Mucosa of descending colon (tissue), 3 donors: ENCODE measurements around the gene SPINK7. TPM values are rescaled to one million over a fixed set of nuclear protein-coding genes. Genes with fewer than 3 reads are reported as not detected.
"Not testable (repeated sequence)": the region's sequence is repeated elsewhere in the genome, so short reads cannot be mapped to it uniquely, and the experiment has no call there.

Experiments used
- ATAC-seq: fragments of 200-7000 bp; cut with Tn5 transposase; one replicate; pipeline ENCODE4 v1.9.1; 2020; ENCODE audit warnings: mild to moderate bottlenecking, moderate library complexity
- DNase-seq, 3 donors: peaks; one replicate each; pipeline ENCODE4 v3.0.0-alpha.2; 2020
- H3K36me3 ChIP-seq: fragments of 200-600 bp; one replicate; pipeline ENCODE4 v1.8.0; 2021; ENCODE audit warnings: low read depth, mild to moderate bottlenecking
- H3K4me1 ChIP-seq: fragments of 200-600 bp; one replicate; pipeline ENCODE4 v1.8.0; 2021; ENCODE audit warnings: low read depth, mild to moderate bottlenecking
- H3K4me3 ChIP-seq: fragments of 200-600 bp; one replicate; pipeline ENCODE4 v1.8.0; 2021; ENCODE audit warnings: mild to moderate bottlenecking
- H3K9me3 ChIP-seq: fragments of 200-600 bp; one replicate; pipeline ENCODE4 v1.8.0; 2021; ENCODE audit warnings: mild to moderate bottlenecking
- intact Hi-C, 2 donors: fragments of 100-400 bp; cut with DNase I in 1 of 2; cut with micrococcal nuclease in 1 of 2; formaldehyde crosslinking; loops; one replicate each; pipeline versions ENCODE4 v1.11.0 to v1.11.1; 2022; cut with DNase I, micrococcal nuclease
- total RNA-seq, 3 donors: library from RNA; stranded (reverse); fragmentation: NEBNext Ultra II Directional in 2 of 3; extraction: Animal tissue kit (Norgen Biotek cat#: 25700) in 2 of 3; gene quantifications; one replicate each; pipeline versions ENCODE4 v1.2.1 to v1.2.4, GENCODE V29; 2021 to 2023
- TF ChIP-seq, protein P1 (sequence below): fragments of 200-600 bp; IDR thresholded peaks from one replicate; pipeline ENCODE4 v1.8.0; 2022; ENCODE audit warnings: antibody characterized with exemption, mild to moderate bottlenecking
- donor health status: DM: no; HTN: no; CAD: no; lungs with moderate emphysema.
- donor health status: DM: no; HTN: no; CAD: no.
- donor health status: DM: no; HTN: yes; CAD: no.

The SPINK7 gene
- total RNA-seq, 3 donors from 2014 or later, result not detected

DNA sequence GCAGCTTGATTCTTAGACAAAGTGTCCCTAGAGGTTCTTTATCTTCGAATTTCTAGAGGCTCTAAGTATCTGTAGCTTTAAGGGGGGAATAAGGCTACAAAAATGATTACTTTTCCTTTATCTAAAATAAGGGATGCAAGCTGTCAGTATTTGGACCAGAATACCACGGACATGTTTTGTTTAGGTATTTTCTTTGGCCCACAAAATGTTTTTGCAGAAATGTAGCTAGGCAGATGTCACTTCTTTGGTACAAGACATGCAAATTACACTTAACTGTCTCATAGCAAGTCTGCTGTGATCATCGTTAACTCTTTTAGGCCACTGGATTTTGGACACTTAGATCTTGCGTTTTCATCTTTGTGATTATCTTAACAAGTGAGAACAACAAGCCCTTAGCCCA, 2.5 kb downstream of the SPINK7 start:
- TF ChIP-seq, protein P1, sequence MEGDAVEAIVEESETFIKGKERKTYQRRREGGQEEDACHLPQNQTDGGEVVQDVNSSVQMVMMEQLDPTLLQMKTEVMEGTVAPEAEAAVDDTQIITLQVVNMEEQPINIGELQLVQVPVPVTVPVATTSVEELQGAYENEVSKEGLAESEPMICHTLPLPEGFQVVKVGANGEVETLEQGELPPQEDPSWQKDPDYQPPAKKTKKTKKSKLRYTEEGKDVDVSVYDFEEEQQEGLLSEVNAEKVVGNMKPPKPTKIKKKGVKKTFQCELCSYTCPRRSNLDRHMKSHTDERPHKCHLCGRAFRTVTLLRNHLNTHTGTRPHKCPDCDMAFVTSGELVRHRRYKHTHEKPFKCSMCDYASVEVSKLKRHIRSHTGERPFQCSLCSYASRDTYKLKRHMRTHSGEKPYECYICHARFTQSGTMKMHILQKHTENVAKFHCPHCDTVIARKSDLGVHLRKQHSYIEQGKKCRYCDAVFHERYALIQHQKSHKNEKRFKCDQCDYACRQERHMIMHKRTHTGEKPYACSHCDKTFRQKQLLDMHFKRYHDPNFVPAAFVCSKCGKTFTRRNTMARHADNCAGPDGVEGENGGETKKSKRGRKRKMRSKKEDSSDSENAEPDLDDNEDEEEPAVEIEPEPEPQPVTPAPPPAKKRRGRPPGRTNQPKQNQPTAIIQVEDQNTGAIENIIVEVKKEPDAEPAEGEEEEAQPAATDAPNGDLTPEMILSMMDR, result no peak
- Histone ChIP-seq H3K4me3 (no peak overlapping the region), H3K9me3 (no peaks in the 10 kb centered on the region), H3K36me3 (no peaks in the 10 kb centered on the region), H3K4me1 (no peaks in the 10 kb centered on the region)
- DNase-seq (no peak), ATAC-seq (no peak)
- intact Hi-C loops, result no loop called here

DNA sequence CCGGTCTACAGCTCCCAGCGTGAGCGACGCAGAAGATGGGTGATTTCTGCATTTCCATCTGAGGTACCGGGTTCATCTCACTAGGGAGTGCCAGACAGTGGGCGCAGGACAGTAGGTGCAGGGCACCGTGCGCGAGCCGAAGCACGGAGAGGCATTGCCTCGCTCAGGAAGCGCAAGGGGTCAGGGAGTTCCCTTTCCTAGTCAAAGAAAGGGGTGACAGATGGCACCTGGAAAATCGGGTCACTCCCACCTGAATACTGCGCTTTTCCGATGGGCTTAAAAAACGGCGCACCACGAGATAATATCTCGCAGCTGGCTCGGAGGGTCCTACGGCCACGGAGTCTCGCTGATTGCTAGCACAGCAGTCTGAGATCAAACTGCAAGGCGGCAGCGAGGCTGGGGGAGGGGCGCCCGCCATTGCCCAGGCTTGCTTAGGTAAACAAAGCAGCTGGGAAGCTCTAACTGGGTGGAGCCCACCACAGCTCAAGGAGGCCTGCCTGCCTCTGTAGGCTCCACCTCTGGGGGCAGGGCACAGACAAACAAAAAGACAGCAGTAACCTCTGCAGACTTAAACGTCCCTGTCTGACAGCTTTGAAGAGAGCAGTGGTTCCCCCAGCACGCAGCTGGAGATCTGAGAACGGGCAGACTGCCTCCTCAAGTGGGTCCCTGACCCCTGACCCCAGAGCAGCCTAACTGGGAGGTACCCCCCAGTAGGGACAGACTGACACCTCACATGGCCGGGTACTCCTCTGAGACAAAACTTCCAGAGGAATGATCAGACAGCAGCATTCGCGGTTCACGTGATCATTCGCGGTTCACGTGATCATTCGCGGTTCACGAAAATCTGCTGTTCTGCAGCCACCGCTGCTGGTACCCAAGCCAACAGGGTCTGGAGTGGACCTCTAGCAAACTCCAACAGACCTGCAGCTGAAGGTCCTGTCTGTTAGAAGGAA, 8.1 kb downstream of the SPINK7 start:
- H3K36me3 ChIP-seq, ATAC-seq, intact Hi-C loops, H3K4me1 ChIP-seq, H3K4me3 ChIP-seq, H3K9me3 ChIP-seq: not testable (repeated sequence)
- DNase-seq, result peak; percentile 19 to 39 (median 33)

GRCh38 chr5:148333262-148333849, 21.1 kb downstream of the SPINK7 start:
- Histone ChIP-seq H3K4me1 (no peaks in the 10 kb centered on the region), H3K9me3 (no peaks in the 10 kb centered on the region), H3K36me3 (no peaks in the 10 kb centered on the region), H3K4me3 (no peak overlapping the region)
- TF ChIP-seq, protein P1, result no peak
- intact Hi-C loops, result no loop called here
- ATAC-seq (no peak), DNase-seq (no peak)

DNA sequence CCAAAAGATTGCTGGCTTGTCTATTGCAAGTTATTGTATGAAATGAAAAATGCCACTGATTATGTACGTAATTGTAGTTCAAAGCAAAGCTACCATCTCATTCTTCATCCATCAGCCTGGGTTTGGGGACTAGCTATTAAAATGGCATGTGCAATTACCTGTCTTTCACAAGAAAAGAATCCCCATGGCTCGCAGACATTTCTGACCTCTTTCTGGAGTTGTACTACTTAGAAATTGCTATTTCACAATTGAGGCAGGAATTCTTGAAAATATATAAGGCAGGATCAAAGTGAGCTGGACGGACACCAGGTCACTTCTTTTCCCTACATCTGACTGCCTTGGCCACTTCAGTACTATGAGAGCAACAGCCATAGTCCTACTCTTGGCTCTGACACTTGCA, 23.0 kb downstream of the SPINK7 start, which contains the start of gene SPINK9:
TSS of gene SPINK9 (plus strand) at position 301 of the 400 bp plus-strand sequence. CDS start at position 356, 55 bp downstream.
- Histone ChIP-seq H3K4me1 (no peaks in the 10 kb centered on the region), H3K9me3 (no peaks in the 10 kb centered on the region), H3K4me3 (no peak within 1 kb of the TSS), H3K36me3 (no peaks in the 10 kb centered on the region)
- DNase-seq, result no peak
- intact Hi-C loops, result no loop called here
- ATAC-seq, result no peak
- TF ChIP-seq, protein P1, result no peak

- no peak for ATAC-seq
- TF ChIP-seq, protein P1, result no peak
- Histone ChIP-seq H3K9me3 (no peaks in the 10 kb centered on the region), H3K4me3 (no peak overlapping the region), H3K36me3 (no peaks in the 10 kb centered on the region), H3K4me1 (no peaks in the 10 kb centered on the region)
- intact Hi-C loops, result no loop called here
- DNase-seq, result no peak
Observed at GRCh38 chr5:148336704-148337435, 24.6 kb downstream of the SPINK7 start.
